H1 (cell line): ENCODE data around the gene TMEM106C. TPM values are rescaled to one million over a fixed set of nuclear protein-coding genes. Genes with fewer than 3 reads are reported as not detected.

Experiments used
- CTCF ChIA-PET: fragments of 300-600 bp; sonication (Branson Sonifier 250); formaldehyde crosslinking; loops from one replicate; lab custom pipeline; 2021; ENCODE audit not compliant: partially characterized antibody; lab: Charles Lee
- POLR2A ChIA-PET: fragments of 300-600 bp; sonication (Branson Sonifier 250); formaldehyde crosslinking; loops from one replicate; lab custom pipeline; 2021; ENCODE audit warnings: inconsistent platforms; ENCODE audit not compliant: partially characterized antibody; lab: Charles Lee
- DNase-seq, 2 experiments: peaks; one replicate each; pipeline versions ENCODE4 v3.0.0 to v3.0.0-alpha.2; 2010 to 2022; ENCODE audit warnings: low spot score in 2 of 2, low read depth in 1 of 2, mixed read lengths in 1 of 2
- FAIRE-seq: peaks from 2 replicates; lab custom pipeline; 2011; peaks lifted over from hg19 to GRCh38; lab: Jason Lieb, UNC
- H2AFZ ChIP-seq: 2 replicates; pipeline ENCODE4 v1.8.1; 2012; ENCODE audit warnings: low read length, inconsistent platforms
- H2AK5ac ChIP-seq: 2 replicates; pipeline ENCODE4 v1.6.1; 2013; ENCODE audit warnings: low read depth, low read length
- H2BK120ac ChIP-seq: replicated peaks from 2 replicates; pipeline ENCODE3; 2013; ENCODE audit warnings: low read depth, low read length, inconsistent platforms
- H2BK12ac ChIP-seq: 2 replicates; pipeline ENCODE4 v1.6.1; 2013; ENCODE audit warnings: low read depth, low read length
- H2BK15ac ChIP-seq: 2 replicates; pipeline ENCODE4 v1.6.1; 2013; ENCODE audit warnings: low read length
- H2BK20ac ChIP-seq: 2 replicates; pipeline ENCODE4 v1.6.1; 2013; ENCODE audit warnings: low read length
- H2BK5ac ChIP-seq: 2 replicates; pipeline ENCODE4 v1.6.1; 2013; ENCODE audit warnings: low read depth, low read length
- H3K14ac ChIP-seq: 2 replicates; pipeline ENCODE4 v1.6.1; 2013; ENCODE audit warnings: inconsistent platforms; ENCODE audit not compliant: insufficient read length
- H3K18ac ChIP-seq: 2 replicates; pipeline ENCODE4 v1.6.1; 2013; ENCODE audit warnings: low read length; ENCODE audit errors: extremely low read depth
- H3K23ac ChIP-seq: 2 replicates; pipeline ENCODE4 v1.6.1; 2013; ENCODE audit warnings: inconsistent platforms; ENCODE audit not compliant: insufficient read length
- H3K23me2 ChIP-seq: 2 replicates; pipeline ENCODE4 v1.6.1; 2013; ENCODE audit warnings: low read depth, low read length
- H3K27ac ChIP-seq: 2 replicates; pipeline ENCODE4 v1.6.1; 2011; ENCODE audit warnings: low read depth, low read length, inconsistent platforms
- H3K27me3 ChIP-seq, 4 experiments: replicated peaks in 1 of 4; 1 replicate in 1 of 4; 2 replicates in 3 of 4; pipeline versions ENCODE4 v1.6.1 to v1.8.1; 2011 to 2013; ENCODE audit warnings: low read length in 3 of 4, mild to moderate bottlenecking in 3 of 4, inconsistent platforms in 2 of 4, mixed read lengths in 2 of 4, moderate library complexity in 1 of 4; ENCODE audit not compliant: control insufficient read depth in 3 of 4, insufficient read depth in 3 of 4; ENCODE audit errors: extremely low read depth in 1 of 4
- H3K36me3 ChIP-seq, 4 experiments: 2 replicates each; pipeline versions ENCODE4 v1.6.1 to v1.8.1; 2011 to 2013; ENCODE audit warnings: mild to moderate bottlenecking in 4 of 4, low read length in 3 of 4, moderate library complexity in 2 of 4, control low read depth in 1 of 4, inconsistent platforms in 1 of 4; ENCODE audit not compliant: insufficient read depth in 4 of 4, control insufficient read depth in 2 of 4
- H3K4ac ChIP-seq: replicated peaks from 2 replicates; pipeline ENCODE3; 2013; ENCODE audit warnings: low read length, low read depth, mixed read lengths, inconsistent platforms; ENCODE audit not compliant: insufficient read length
- H3K4me1 ChIP-seq, 4 experiments: replicated peaks in 1 of 4; 1 replicate in 1 of 4; 2 replicates in 3 of 4; pipeline versions ENCODE4 v1.6.1 to v1.8.1; 2011 to 2013; ENCODE audit warnings: low read length in 3 of 4, inconsistent platforms in 2 of 4, mixed read lengths in 1 of 4; ENCODE audit not compliant: insufficient read depth in 4 of 4, control insufficient read depth in 3 of 4
- H3K4me2 ChIP-seq, 2 experiments: 2 replicates each; pipeline versions ENCODE4 v1.6.1 to v1.8.1; 2011 to 2013; ENCODE audit warnings: low read depth in 2 of 2, low read length in 2 of 2, control low read depth in 1 of 2, inconsistent platforms in 1 of 2, mild to moderate bottlenecking in 1 of 2; ENCODE audit not compliant: insufficient read depth in 1 of 2
- H3K4me3 ChIP-seq, 4 experiments: fragments of 200-600, 300-600 bp in 1 of 4; sonication (generic), shearing (Covaris generic), sonication (Bioruptor Twin) in 1 of 4; 2 replicates each; pipeline versions ENCODE4 v1.5.1 to v1.8.1; 2011 to 2016; ENCODE audit warnings: low read length in 4 of 4, low read depth in 3 of 4, control low read depth in 2 of 4, inconsistent platforms in 2 of 4, mild to moderate bottlenecking in 2 of 4, mixed read lengths in 1 of 4, moderate library complexity in 1 of 4; ENCODE audit not compliant: insufficient read depth in 2 of 4; ENCODE audit errors: extremely low read depth in 1 of 4
- H3K56ac ChIP-seq: replicated peaks from 2 replicates; pipeline ENCODE3; 2013; ENCODE audit warnings: low read depth, mild to moderate bottlenecking, mixed read lengths, low read length, inconsistent platforms; ENCODE audit not compliant: insufficient read length
- H3K79me1 ChIP-seq: 2 replicates; pipeline ENCODE4 v1.6.1; 2013; ENCODE audit warnings: low read depth, low read length, control low read depth
- H3K79me2 ChIP-seq, 2 experiments: 2 replicates each; pipeline versions ENCODE4 v1.6.1 to v1.8.1; 2012 to 2013; ENCODE audit warnings: low read length in 2 of 2, mild to moderate bottlenecking in 2 of 2, inconsistent platforms in 1 of 2; ENCODE audit not compliant: insufficient read depth in 2 of 2, control insufficient read depth in 1 of 2
- H3K9ac ChIP-seq, 4 experiments: replicated peaks in 1 of 4; 1 replicate in 1 of 4; 2 replicates in 3 of 4; pipeline versions ENCODE4 v1.6.1 to v1.8.1; 2011 to 2013; ENCODE audit warnings: low read depth in 3 of 4, low read length in 3 of 4, control low read depth in 2 of 4, mild to moderate bottlenecking in 2 of 4, moderate library complexity in 2 of 4, inconsistent platforms in 1 of 4; ENCODE audit errors: extremely low read depth in 1 of 4
- H3K9me3 ChIP-seq, 2 experiments: 2 replicates each; pipeline versions ENCODE4 v1.6.1 to v1.8.1; 2012 to 2013; ENCODE audit warnings: mild to moderate bottlenecking in 2 of 2, moderate library complexity in 2 of 2, control low read depth in 1 of 2, inconsistent platforms in 1 of 2, low read depth in 1 of 2, low read length in 1 of 2, mixed read lengths in 1 of 2; ENCODE audit not compliant: insufficient read depth in 2 of 2
- H4K20me1 ChIP-seq, 2 experiments: replicated peaks in 1 of 2; 2 replicates each; pipeline versions ENCODE3 to v1.8.1; 2011 to 2013; ENCODE audit warnings: inconsistent platforms in 2 of 2, low read length in 2 of 2, mild to moderate bottlenecking in 1 of 2; ENCODE audit not compliant: insufficient read depth in 2 of 2, control insufficient read depth in 1 of 2
- H4K5ac ChIP-seq: 2 replicates; pipeline ENCODE4 v1.6.1; 2013; ENCODE audit warnings: low read length, low read depth, mixed read lengths, inconsistent platforms; ENCODE audit not compliant: insufficient read length
- H4K8ac ChIP-seq: 2 replicates; pipeline ENCODE4 v1.8.0; 2013; ENCODE audit warnings: mild to moderate bottlenecking, moderate library complexity, low read length, inconsistent platforms; ENCODE audit not compliant: insufficient read depth; ENCODE audit errors: extremely low read depth
- H4K91ac ChIP-seq: replicated peaks from 2 replicates; pipeline ENCODE3; 2013; ENCODE audit warnings: low read length, mixed read lengths, inconsistent platforms; ENCODE audit not compliant: insufficient read length
- CTBP2 ChIP-seq: IDR thresholded peaks from 2 replicates; pipeline ENCODE4 v1.7.0; 2011; ENCODE audit warnings: borderline replicate concordance, mild to moderate bottlenecking, moderate library complexity, mixed read lengths, low read length; ENCODE audit not compliant: insufficient read depth, insufficient read length
- FOSL1 ChIP-seq: IDR thresholded peaks from 2 replicates; pipeline ENCODE4 v1.6.1; 2011; ENCODE audit warnings: mild to moderate bottlenecking, low read depth, low read length, moderate library complexity; ENCODE audit not compliant: insufficient read depth
- JUN ChIP-seq: IDR thresholded peaks from 2 replicates; pipeline ENCODE4 v1.6.1; 2011; ENCODE audit warnings: low read depth, mild to moderate bottlenecking, improper control_type of control experiment, low read length
- RAD21 ChIP-seq, 2 experiments: IDR thresholded peaks in 1 of 2; conservative IDR thresholded peaks in 1 of 2; 2 replicates each; pipeline ENCODE4 v1.6.1; 2011; ENCODE audit warnings: low read depth in 2 of 2, low read length in 2 of 2, improper control_type of control experiment in 1 of 2, inconsistent platforms in 1 of 2, mild to moderate bottlenecking in 1 of 2, moderate library complexity in 1 of 2
- RFX5 ChIP-seq: IDR thresholded peaks from 2 replicates; pipeline ENCODE4 v1.6.1; 2011; ENCODE audit warnings: low read depth, low read length, improper control_type of control experiment, borderline replicate concordance
- RNF2 ChIP-seq: fragments of 200-900, 300-1000 bp; sonication (generic); IDR thresholded peaks from 2 replicates; pipeline ENCODE4 v1.7.1; 2016; ENCODE audit warnings: borderline replicate concordance, low read depth, mild to moderate bottlenecking, antibody characterized with exemption, low read length; ENCODE audit not compliant: poor library complexity, severe bottlenecking; ENCODE audit errors: missing control alignments
- USF2 ChIP-seq: IDR thresholded peaks from 2 replicates; pipeline ENCODE4 v1.6.1; 2011; ENCODE audit warnings: low read length, improper control_type of control experiment
- WGBS, 2 experiments: shearing (Covaris generic) in 1 of 2; methylation state at CpG; one replicate each; pipeline versions ENCODE4 v1.1.6 to v1.1.7; 2013 to 2015; ENCODE audit warnings: low lambda C conversion rate in 2 of 2, mixed read lengths in 2 of 2, inconsistent platforms in 1 of 2, low coverage in 1 of 2, missing lambda C conversion rate in 1 of 2; ENCODE audit not compliant: insufficient replicate concordance in 2 of 2, insufficient coverage in 1 of 2, insufficient read length in 1 of 2; ENCODE audit errors: extremely low coverage in 1 of 2, missing lambda C conversion rate in 1 of 2; 5-methylcytosine and 5-hydroxymethylcytosine counted together
- polyA plus RNA-seq, 7 experiments: library from polyadenylated mRNA; depleted of rRNA in 3 of 7; stranded (reverse) in 5 of 7; unstranded in 2 of 7; fragments of >200 nt in 5 of 7; fragments of 200-250 nt in 2 of 7; gene quantifications; 1 replicate in 5 of 7; 2 replicates in 1 of 7; 4 replicates in 1 of 7; pipeline versions ENCODE4 v1.2.1 to v1.2.3, GENCODE V29; 2011 to 2013; ENCODE audit warnings: missing spikeins in 2 of 7, mixed read lengths in 2 of 7
- total RNA-seq: library from RNA; stranded (reverse); fragmentation: NEBNext Ultra II Directional; extraction: Animal tissue kit (Norgen Biotek cat#: 25700); gene quantifications from 2 replicates; pipeline ENCODE4 v1.2.1, GENCODE V29; 2021

The TMEM106C gene
- total and polyA plus RNA-seq, 2 of the 8 experiments (the other 6 are each of a cell fraction or from before 2014, with no cell fraction given) = 36.6 to 45.3 TPM

GRCh38 chr12:47920913-47921312, 42.5 kb upstream of the TMEM106C start:
- no peak overlapping the region for H4K8ac ChIP-seq
- POLR2A ChIA-PET = no interaction called here
- H2BK120ac ChIP-seq = no peak overlapping the region
- no peak overlapping the region for H2BK5ac ChIP-seq
- H3K4me1 ChIP-seq = no peaks in the 10 kb centered on the region
- H2BK20ac ChIP-seq = no peak overlapping the region
- no peak overlapping the region for H2AFZ ChIP-seq
- CTCF ChIA-PET = interaction anchor here (0.9 to 1.8 kb wide), 3 partner anchors 9 to 62 kb away, joined by 3 to 5 read pairs (median 4); partner anchors contain the start of gene VDR
- no peaks in the 10 kb centered on the region for H3K9me3 ChIP-seq
- H3K14ac ChIP-seq = no peak overlapping the region
- H3K79me2 ChIP-seq = no peaks in the 10 kb centered on the region
- H2BK15ac ChIP-seq = no peak overlapping the region
- no peak overlapping the region for H3K4me3 ChIP-seq
- H3K56ac ChIP-seq = no peak overlapping the region
- TF ChIP-seq RFX5 (no peak), RNF2 (no peak), JUN (no peak), RAD21 (IDR thresholded peaks at IDR 0.05 in 1 of 2, conservative IDR thresholded peaks at IDR 0.05 in 1 of 2; ENCODE audit: low read depth in 2 of 2, low read length in 2 of 2) (no peak), FOSL1 (no peak), CTBP2 (no peak), USF2 (no peak)
- no peak overlapping the region for H2BK12ac ChIP-seq
- H3K9ac ChIP-seq = no peak overlapping the region
- H3K36me3 ChIP-seq = no peaks in the 10 kb centered on the region
- H3K27me3 ChIP-seq = no peaks in the 10 kb centered on the region; a peak in 3 of 7 replicates
- no peak overlapping the region for H3K23ac ChIP-seq
- H3K79me1 ChIP-seq = no peaks in the 10 kb centered on the region
- no peak overlapping the region for H3K4me2 ChIP-seq
- FAIRE-seq (no peak), DNase-seq (no peak)
- H3K4ac ChIP-seq = no peak overlapping the region
- no peak overlapping the region for H4K91ac ChIP-seq
- H4K5ac ChIP-seq = no peak overlapping the region
- 86% methylated on average over 6 of the region's 6 CpGs; no CpG with 5 or more reads in 1 of the 2 experiments for WGBS, 2 experiments
- no peak overlapping the region for H3K27ac ChIP-seq
- no peak overlapping the region for H3K18ac ChIP-seq
- no peak overlapping the region for H2AK5ac ChIP-seq
- H3K23me2 ChIP-seq = no peaks in the 10 kb centered on the region
- no peaks in the 10 kb centered on the region for H4K20me1 ChIP-seq
